HepG2 (cell line): ENCODE data around the gene LRRC3B.
"Not testable (repeated sequence)": the region's sequence is repeated elsewhere in the genome, so short reads cannot be mapped to it uniquely, and the experiment has no call there.

Source experiments
- EP300 ChIP-seq, 3 experiments: sonication (generic) in 1 of 3; formaldehyde crosslinking in 1 of 3; IDR thresholded peaks; 2 replicates each; pipeline versions ENCODE4 v1.5.1 to v1.6.1; 2011 to 2020; ENCODE audit warnings: low read depth in 2 of 3, low read length in 2 of 3, borderline replicate concordance in 1 of 3, improper control_type of control experiment in 1 of 3, mild to moderate bottlenecking in 1 of 3, missing genetic modification reagents in 1 of 3, moderate library complexity in 1 of 3
- FLYWCH1 ChIP-seq: sonication (generic); formaldehyde crosslinking; IDR thresholded peaks from 2 replicates; pipeline ENCODE4 v1.8.1; 2023; ENCODE audit warnings: mild to moderate bottlenecking, missing genetic modification reagents
- HNRNPL ChIP-seq: fragments of 200-400 bp; formaldehyde crosslinking; IDR thresholded peaks from 2 replicates; pipeline ENCODE4 v1.6.1; 2017; ENCODE audit warnings: mild to moderate bottlenecking, low read depth, low read length
- POLR2A ChIP-seq, 2 experiments: IDR thresholded peaks; 2 replicates each; pipeline ENCODE4 v1.6.1; 2011; ENCODE audit warnings: low read depth in 2 of 2, low read length in 2 of 2, mild to moderate bottlenecking in 1 of 2, moderate library complexity in 1 of 2; ENCODE audit not compliant: insufficient read depth in 1 of 2
- ZNF775 ChIP-seq: sonication (generic); formaldehyde crosslinking; IDR thresholded peaks from 2 replicates; pipeline ENCODE4 v1.4.0; 2020; ENCODE audit warnings: missing genetic modification reagents, mild to moderate bottlenecking, moderate library complexity, borderline replicate concordance
- TF ChIP-seq, protein P1 (sequence below): sonication (generic); formaldehyde crosslinking; IDR thresholded peaks from 2 replicates; pipeline ENCODE4 v1.4.0; 2020; ENCODE audit warnings: missing genetic modification reagents; ENCODE audit errors: not compliant biosample characterization
- TF ChIP-seq, protein P2 (sequence below): sonication (generic); formaldehyde crosslinking; IDR thresholded peaks from 2 replicates; pipeline ENCODE4 v1.4.0; 2020; ENCODE audit warnings: low read depth, mild to moderate bottlenecking, missing genetic modification reagents
- TF ChIP-seq, protein P3 (sequence below): sonication (generic); formaldehyde crosslinking; IDR thresholded peaks from 2 replicates; pipeline ENCODE4 v1.5.0; 2020; ENCODE audit warnings: mild to moderate bottlenecking, missing genetic modification reagents, moderate library complexity

DNA sequence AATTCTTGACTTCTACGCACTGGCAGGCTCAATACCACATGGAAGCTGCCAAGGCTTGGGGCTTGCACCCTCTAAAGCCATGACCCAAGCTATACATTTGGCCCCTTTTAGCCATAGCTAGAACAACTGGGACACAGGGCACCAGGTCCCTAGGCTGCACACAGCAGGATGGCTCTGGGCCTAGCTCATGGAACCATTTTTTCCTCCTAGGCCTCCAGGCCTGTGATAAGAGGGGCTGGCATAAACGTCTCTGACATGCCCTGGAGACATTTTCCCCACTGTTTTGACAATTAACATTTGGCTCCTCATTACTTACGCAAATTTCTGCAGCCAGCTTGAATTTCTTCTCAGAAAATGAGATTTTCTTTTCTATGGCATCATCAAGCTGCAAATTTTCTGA lies 18.8 kb upstream of the LRRC3B start:
- TF ChIP-seq EP300 (IDR thresholded peaks at IDR 0.05; ENCODE audit: low read depth in 2 of 2, low read length in 2 of 2); EP300 (CRISPR knock-in tag; IDR thresholded peaks at IDR 0.05; ENCODE audit: borderline replicate concordance); POLR2A (IDR thresholded peaks at IDR 0.05; ENCODE audit: insufficient read depth in 1 of 2, low read depth in 2 of 2, low read length in 2 of 2); ZNF775; HNRNPL; FLYWCH1: not testable (repeated sequence)
- TF ChIP-seq, protein P1, sequence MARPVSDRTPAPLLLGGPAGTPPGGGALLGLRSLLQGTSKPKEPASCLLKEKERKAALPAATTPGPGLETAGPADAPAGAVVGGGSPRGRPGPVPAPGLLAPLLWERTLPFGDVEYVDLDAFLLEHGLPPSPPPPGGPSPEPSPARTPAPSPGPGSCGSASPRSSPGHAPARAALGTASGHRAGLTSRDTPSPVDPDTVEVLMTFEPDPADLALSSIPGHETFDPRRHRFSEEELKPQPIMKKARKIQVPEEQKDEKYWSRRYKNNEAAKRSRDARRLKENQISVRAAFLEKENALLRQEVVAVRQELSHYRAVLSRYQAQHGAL (CRISPR knock-in tag) = not testable (repeated sequence)
- TF ChIP-seq, protein P2, sequence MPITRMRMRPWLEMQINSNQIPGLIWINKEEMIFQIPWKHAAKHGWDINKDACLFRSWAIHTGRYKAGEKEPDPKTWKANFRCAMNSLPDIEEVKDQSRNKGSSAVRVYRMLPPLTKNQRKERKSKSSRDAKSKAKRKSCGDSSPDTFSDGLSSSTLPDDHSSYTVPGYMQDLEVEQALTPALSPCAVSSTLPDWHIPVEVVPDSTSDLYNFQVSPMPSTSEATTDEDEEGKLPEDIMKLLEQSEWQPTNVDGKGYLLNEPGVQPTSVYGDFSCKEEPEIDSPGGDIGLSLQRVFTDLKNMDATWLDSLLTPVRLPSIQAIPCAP (CRISPR knock-in tag) = not testable (repeated sequence)
- TF ChIP-seq, protein P3, sequence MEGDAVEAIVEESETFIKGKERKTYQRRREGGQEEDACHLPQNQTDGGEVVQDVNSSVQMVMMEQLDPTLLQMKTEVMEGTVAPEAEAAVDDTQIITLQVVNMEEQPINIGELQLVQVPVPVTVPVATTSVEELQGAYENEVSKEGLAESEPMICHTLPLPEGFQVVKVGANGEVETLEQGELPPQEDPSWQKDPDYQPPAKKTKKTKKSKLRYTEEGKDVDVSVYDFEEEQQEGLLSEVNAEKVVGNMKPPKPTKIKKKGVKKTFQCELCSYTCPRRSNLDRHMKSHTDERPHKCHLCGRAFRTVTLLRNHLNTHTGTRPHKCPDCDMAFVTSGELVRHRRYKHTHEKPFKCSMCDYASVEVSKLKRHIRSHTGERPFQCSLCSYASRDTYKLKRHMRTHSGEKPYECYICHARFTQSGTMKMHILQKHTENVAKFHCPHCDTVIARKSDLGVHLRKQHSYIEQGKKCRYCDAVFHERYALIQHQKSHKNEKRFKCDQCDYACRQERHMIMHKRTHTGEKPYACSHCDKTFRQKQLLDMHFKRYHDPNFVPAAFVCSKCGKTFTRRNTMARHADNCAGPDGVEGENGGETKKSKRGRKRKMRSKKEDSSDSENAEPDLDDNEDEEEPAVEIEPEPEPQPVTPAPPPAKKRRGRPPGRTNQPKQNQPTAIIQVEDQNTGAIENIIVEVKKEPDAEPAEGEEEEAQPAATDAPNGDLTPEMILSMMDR (CRISPR knock-in tag) = not testable (repeated sequence)
